Parathyroid adenoma (tissue), 2 donors: ENCODE data around the gene ASB2.

Experiments
- H2AFZ ChIP-seq: fragments of 300-600 bp; sonication (generic); one replicate; pipeline ENCODE4 v1.7.0; 2017; ENCODE audit warnings: antibody characterized with exemption, mild to moderate bottlenecking
- H3K27ac ChIP-seq: fragments of 300-600 bp; sonication (generic); one replicate; pipeline ENCODE4 v1.7.0; 2017
- H3K27me3 ChIP-seq: fragments of 300-600 bp; sonication (generic); one replicate; pipeline ENCODE4 v1.7.0; 2017; ENCODE audit warnings: low read length; ENCODE audit not compliant: control insufficient read depth, insufficient read depth
- H3K36me3 ChIP-seq: fragments of 300-600 bp; sonication (generic); one replicate; pipeline ENCODE4 v1.7.0; 2017; ENCODE audit warnings: low read length; ENCODE audit not compliant: control insufficient read depth, insufficient read depth
- H3K4me1 ChIP-seq: fragments of 300-600 bp; sonication (generic); one replicate; pipeline ENCODE4 v1.7.0; 2017; ENCODE audit warnings: control low read depth
- H3K4me2 ChIP-seq: fragments of 300-600 bp; sonication (generic); one replicate; pipeline ENCODE4 v1.7.0; 2017; ENCODE audit warnings: low read length
- H3K4me3 ChIP-seq: fragments of 300-600 bp; sonication (generic); one replicate; pipeline ENCODE4 v1.7.0; 2017; ENCODE audit warnings: low read depth, low read length
- H3K79me2 ChIP-seq: fragments of 300-600 bp; sonication (generic); one replicate; pipeline ENCODE4 v1.7.0; 2017; ENCODE audit warnings: control low read depth
- H3K9ac ChIP-seq: fragments of 300-600 bp; sonication (generic); one replicate; pipeline ENCODE4 v1.7.0; 2017; ENCODE audit warnings: mild to moderate bottlenecking
- H3K9me3 ChIP-seq: fragments of 300-600 bp; sonication (generic); one replicate; pipeline ENCODE4 v1.7.0; 2017; ENCODE audit warnings: low read length; ENCODE audit not compliant: control insufficient read depth
- CTCF ChIP-seq: fragments of 300-600 bp; sonication (generic); IDR thresholded peaks from one replicate; pipeline ENCODE4 v1.7.0; 2017; ENCODE audit warnings: antibody characterized with exemption, mild to moderate bottlenecking
- donor health status: primary hyperparathyroidism.

ASB2 gene

DNA sequence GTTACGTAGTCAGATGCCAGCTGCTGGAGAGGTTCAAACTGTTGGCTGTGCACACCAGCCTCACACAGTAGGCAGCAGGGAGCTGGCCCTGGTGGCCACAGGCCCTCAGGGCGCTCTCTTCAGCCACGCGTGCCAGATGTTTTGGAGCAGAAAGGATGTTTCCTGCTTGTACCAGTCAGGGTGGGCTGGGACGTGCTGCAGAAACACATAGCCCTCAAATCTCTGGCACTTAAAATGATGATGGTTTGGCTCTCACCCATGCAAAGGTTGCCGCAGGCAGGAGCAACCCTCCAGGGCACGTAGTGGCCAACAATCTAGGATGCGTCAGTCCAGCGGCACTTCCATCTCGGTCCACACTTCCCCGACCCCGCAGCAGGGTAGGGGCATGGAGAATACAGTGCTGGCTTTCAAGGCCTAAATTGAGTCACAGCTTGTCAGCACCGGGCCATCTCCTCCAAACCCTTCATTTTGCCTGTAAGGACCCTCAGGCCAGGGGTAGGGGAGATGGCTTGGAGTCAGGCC is 50.9 kb downstream of the ASB2 start:
- H3K4me3 ChIP-seq = no peak overlapping the region
- H3K79me2 ChIP-seq = no peaks in the 10 kb centered on the region
- no peak for TF ChIP-seq CTCF
- H3K27ac ChIP-seq = no peak overlapping the region
- H3K27me3 ChIP-seq = no peaks in the 10 kb centered on the region
- H3K4me1 ChIP-seq = no peaks in the 10 kb centered on the region
- no peak overlapping the region for H2AFZ ChIP-seq
- H3K9ac ChIP-seq = no peak overlapping the region
- H3K9me3 ChIP-seq = no peaks in the 10 kb centered on the region
- H3K36me3 ChIP-seq = no peaks in the 10 kb centered on the region
- no peak overlapping the region for H3K4me2 ChIP-seq

GRCh38 chr14:93924592-93925355 is 51.6 kb downstream of the ASB2 start:
- H3K4me3 ChIP-seq = no peak overlapping the region
- no peak overlapping the region for H3K27ac ChIP-seq

DNA sequence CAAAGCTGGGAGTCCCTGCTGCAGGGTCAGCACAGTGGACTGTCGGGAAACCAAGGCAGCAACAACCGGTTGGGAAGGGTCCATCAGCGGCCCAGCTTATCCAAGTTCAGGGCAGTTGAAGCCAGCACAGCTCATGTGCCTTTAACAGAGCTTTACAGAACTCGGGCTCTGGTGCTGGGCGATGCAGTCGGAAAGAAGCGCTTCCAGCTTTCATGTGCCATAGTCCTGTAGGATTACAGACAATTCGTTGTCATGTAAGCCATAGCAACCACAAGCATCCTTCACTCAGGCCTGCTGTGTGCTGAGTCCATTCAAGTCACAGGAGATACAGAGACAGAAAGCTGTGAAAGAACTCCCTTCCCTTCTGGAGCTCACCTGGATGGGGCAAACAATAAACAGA is 52.7 kb downstream of the ASB2 start:
- no peak for TF ChIP-seq CTCF
- no peaks in the 10 kb centered on the region for H3K27me3 ChIP-seq

More at GRCh38 chr14:93924592-93925355, 51.6 kb downstream of the ASB2 start:
- H3K27me3 ChIP-seq = no peaks in the 10 kb centered on the region
- H3K4me1 ChIP-seq = no peaks in the 10 kb centered on the region
- no peaks in the 10 kb centered on the region for H3K79me2 ChIP-seq
- no peak for TF ChIP-seq CTCF
- no peaks in the 10 kb centered on the region for H3K9me3 ChIP-seq
- no peaks in the 10 kb centered on the region for H3K36me3 ChIP-seq
- H2AFZ ChIP-seq = no peak overlapping the region
- H3K4me2 ChIP-seq = no peak overlapping the region
- H3K9ac ChIP-seq = no peak overlapping the region

GRCh38 chr14:93921001-93921806 is 55.2 kb downstream of the ASB2 start:
- no peak overlapping the region for H3K4me2 ChIP-seq
- no peak overlapping the region for H2AFZ ChIP-seq
- H3K4me3 ChIP-seq = no peak overlapping the region
- no peaks in the 10 kb centered on the region for H3K79me2 ChIP-seq
- TF ChIP-seq CTCF = no peak
- no peaks in the 10 kb centered on the region for H3K27me3 ChIP-seq
- no peaks in the 10 kb centered on the region for H3K36me3 ChIP-seq
- no peak overlapping the region for H3K9ac ChIP-seq
- H3K27ac ChIP-seq = no peak overlapping the region
- peaks cover 6% of the 10 kb centered on the region for H3K4me1 ChIP-seq
- no peaks in the 10 kb centered on the region for H3K9me3 ChIP-seq

More for the DNA sequence above, 52.7 kb downstream of the ASB2 start:
- Histone ChIP-seq H3K27ac (no peak overlapping the region), H3K4me2 (no peak overlapping the region), H3K4me1 (no peaks in the 10 kb centered on the region), H2AFZ (no peak overlapping the region), H3K9ac (no peak overlapping the region), H3K9me3 (no peaks in the 10 kb centered on the region), H3K79me2 (no peaks in the 10 kb centered on the region), H3K36me3 (no peaks in the 10 kb centered on the region), H3K4me3 (no peak overlapping the region)
